K562 (cell line): Measurements from ENCODE around the gene ANO2. TPM values are rescaled to one million over a fixed set of nuclear protein-coding genes. Genes with fewer than 3 reads are reported as not detected.

Experiments used
- ATAC-seq: fragments of 200-7000 bp; cut with Tn5 transposase; 3 replicates; pipeline ENCODE4 v1.9.1; 2020; ENCODE audit warnings: moderate library complexity
- BruUV-seq: library from RNA; stranded (reverse); fragments of 400-500 nt; replicated peaks from 2 replicates; lab custom pipeline; 2021; lab: Mats Ljungman, UMichigan
- CTCF ChIA-PET: fragments of 300-600 bp; formaldehyde crosslinking; extraction: SDS; loops from one replicate; lab custom pipeline; 2021; ENCODE audit warnings: low intra/inter-chr PET ratio; lab: Yijun Ruan, JAX
- POLR2A ChIA-PET: fragments of 300-600, 350-650 bp; sonication (Branson Sonifier 250); formaldehyde crosslinking; extraction: SDS; loops from one replicate; lab custom pipeline; 2021; ENCODE audit warnings: antibody characterized with exemption, inconsistent platforms; lab: Yijun Ruan, JAX
- DNase-seq, 4 experiments: peaks; one replicate each; pipeline versions ENCODE4 v3.0.0 to v3.0.0-alpha.2; 2011 to 2018; ENCODE audit warnings: low spot score in 3 of 4, mixed read lengths in 3 of 4; ENCODE audit errors: extremely low read depth in 1 of 4
- FAIRE-seq: peaks from 2 replicates; lab custom pipeline; 2011; peaks lifted over from hg19 to GRCh38; lab: Jason Lieb, UNC
- H2AFZ ChIP-seq: 2 replicates; pipeline ENCODE4 v1.6.0; 2011; ENCODE audit warnings: low read depth, low read length, control low read depth, inconsistent platforms
- H3K27ac ChIP-seq: fragments of 200-600 bp; 3 replicates; pipeline ENCODE4 v1.8.0; 2011; ENCODE audit warnings: low read depth, mild to moderate bottlenecking, control low read depth, inconsistent platforms, low read length, moderate library complexity, mixed read lengths; ENCODE audit errors: extremely low read depth
- H3K27me3 ChIP-seq, 2 experiments: fragments of 300-600 bp in 1 of 2; 2 replicates in 1 of 2; 3 replicates in 1 of 2; pipeline versions ENCODE4 v1.6.0 to v1.8.0; 2011; ENCODE audit warnings: inconsistent platforms in 2 of 2, low read length in 2 of 2, mild to moderate bottlenecking in 1 of 2, mixed read lengths in 1 of 2, moderate library complexity in 1 of 2; ENCODE audit not compliant: control insufficient read depth in 2 of 2, insufficient read depth in 2 of 2
- H3K36me3 ChIP-seq: fragments of 300-600 bp; 3 replicates; pipeline ENCODE4 v1.8.0; 2011; ENCODE audit warnings: mild to moderate bottlenecking, low read length, inconsistent platforms; ENCODE audit not compliant: control insufficient read depth, insufficient read depth
- H3K4me1 ChIP-seq, 2 experiments: fragments of 200-600 bp in 1 of 2; replicated peaks in 1 of 2; 2 replicates in 1 of 2; 3 replicates in 1 of 2; pipeline versions ENCODE4 v1.5.1 to v1.8.0; 2011; ENCODE audit warnings: inconsistent platforms in 2 of 2, low read length in 2 of 2, mild to moderate bottlenecking in 1 of 2, mixed read lengths in 1 of 2, moderate library complexity in 1 of 2; ENCODE audit not compliant: control insufficient read depth in 2 of 2, insufficient read depth in 2 of 2
- H3K4me2 ChIP-seq: 2 replicates; pipeline ENCODE4 v1.6.1; 2011; ENCODE audit warnings: low read length, control low read depth, inconsistent platforms, mixed read lengths; ENCODE audit not compliant: insufficient read depth
- H3K4me3 ChIP-seq: fragments of 200-600 bp; sonication (generic), shearing (Covaris generic); 2 replicates; pipeline ENCODE4 v1.5.1; 2016; ENCODE audit warnings: control low read depth, inconsistent platforms
- H3K79me2 ChIP-seq: fragments of 200-600 bp; 3 replicates; pipeline ENCODE4 v1.8.0; 2011; ENCODE audit warnings: low read length, inconsistent platforms; ENCODE audit not compliant: control insufficient read depth, insufficient read depth
- H3K9ac ChIP-seq, 2 experiments: 2 replicates each; pipeline versions ENCODE4 v1.6.0 to v1.6.1; 2011; ENCODE audit warnings: low read depth in 2 of 2, low read length in 2 of 2, control low read depth in 1 of 2, inconsistent platforms in 1 of 2, mild to moderate bottlenecking in 1 of 2, mixed read lengths in 1 of 2; ENCODE audit not compliant: insufficient read depth in 1 of 2
- H3K9me1 ChIP-seq: one replicate; pipeline ENCODE4 v1.6.0; 2011; ENCODE audit warnings: inconsistent platforms, mild to moderate bottlenecking, low read length, moderate library complexity; ENCODE audit not compliant: control insufficient read depth, insufficient read depth
- H3K9me3 ChIP-seq: replicated peaks from 2 replicates; pipeline ENCODE4 v1.5.1; 2011; ENCODE audit warnings: low read depth, low read length, inconsistent platforms; ENCODE audit not compliant: control insufficient read depth, insufficient read depth
- H4K20me1 ChIP-seq: replicated peaks from 2 replicates; pipeline ENCODE4 v1.6.1; 2011; ENCODE audit warnings: low read length, inconsistent platforms, mixed read lengths; ENCODE audit not compliant: control insufficient read depth, insufficient read depth
- BACH1 ChIP-seq: fragments of 200-800 bp; sonication (Bioruptor generic); IDR thresholded peaks from 2 replicates; pipeline ENCODE4 v1.6.1; 2016; ENCODE audit warnings: missing genetic modification characterization, missing compliant biosample characterization
- EHMT2 ChIP-seq: fragments of 450-650 bp; IDR thresholded peaks from 2 replicates; pipeline ENCODE4 v1.6.1; 2018; ENCODE audit warnings: antibody characterized with exemption
- ERF ChIP-seq: fragments of 450-650 bp; formaldehyde crosslinking; IDR thresholded peaks from 2 replicates; pipeline ENCODE4 v1.4.0; 2020; ENCODE audit warnings: mild to moderate bottlenecking, mixed read lengths
- FOXJ2 ChIP-seq: fragments of 200-800 bp; sonication (Bioruptor generic); IDR thresholded peaks from 2 replicates; pipeline ENCODE4 v1.6.1; 2016; ENCODE audit warnings: missing genetic modification characterization, missing compliant biosample characterization
- NCOR1 ChIP-seq: fragments of 450-650 bp; IDR thresholded peaks from 2 replicates; pipeline ENCODE4 v1.6.1; 2016; ENCODE audit warnings: mild to moderate bottlenecking, moderate library complexity
- SMAD1 ChIP-seq: fragments of 150-350 bp; IDR thresholded peaks from 2 replicates; pipeline ENCODE4 v1.6.1; 2014; ENCODE audit warnings: low read length, low read depth; ENCODE audit not compliant: partially characterized antibody
- SMARCA4 ChIP-seq: fragments of 450-650 bp; IDR thresholded peaks from 2 replicates; pipeline ENCODE4 v1.6.1; 2016
- SRF ChIP-seq, 2 experiments: fragments of 250-450, 450-650 bp in 1 of 2; sonication (Bioruptor Pico) in 1 of 2; sonication (generic) in 1 of 2; formaldehyde crosslinking; IDR thresholded peaks; 2 replicates each; pipeline versions ENCODE4 v1.5.0 to v1.5.1; 2020 to 2022; ENCODE audit warnings: mild to moderate bottlenecking in 1 of 2, missing genetic modification reagents in 1 of 2
- TEAD2 ChIP-seq: fragments of 450-650 bp; IDR thresholded peaks from 2 replicates; pipeline ENCODE4 v1.6.1; 2016; ENCODE audit warnings: missing genetic modification characterization, control low read depth, missing compliant biosample characterization
- ZNF445 ChIP-seq: fragments of 250-450 bp; sonication (Bioruptor Pico); IDR thresholded peaks from 2 replicates; pipeline ENCODE4 v1.4.0; 2020; ENCODE audit warnings: low read depth, mild to moderate bottlenecking, moderate library complexity
- ZNF766 ChIP-seq: fragments of 200-800 bp; sonication (Bioruptor generic); conservative IDR thresholded peaks from 2 replicates; pipeline ENCODE4 v1.6.1; 2016; ENCODE audit warnings: missing genetic modification characterization, missing compliant biosample characterization
- WGBS: fragments of 100-300 bp; shearing (Covaris generic); methylation state at CpG from one replicate; pipeline ENCODE4 v1.1.6; 2016; ENCODE audit warnings: low coverage, mixed read lengths; ENCODE audit not compliant: insufficient coverage; ENCODE audit errors: missing lambda C conversion rate; 5-methylcytosine and 5-hydroxymethylcytosine counted together
- in situ Hi-C: fragments of 300-500 bp; cut with MboI; formaldehyde crosslinking; loops from 4 replicates; pipeline ENCODE4 v1.15.0; 2018; ENCODE audit warnings: inconsistent platforms, mixed read lengths
- intact Hi-C: fragments of 100-400 bp; cut with micrococcal nuclease; formaldehyde crosslinking; loops from 2 replicates; pipeline ENCODE4 v1.14.2; 2022
- polyA plus RNA-seq, 8 experiments: library from polyadenylated mRNA; depleted of rRNA in 4 of 8; stranded (reverse) in 5 of 8; unstranded in 3 of 8; fragments of >200 nt; fragmentation: Nextera tagmentation in 2 of 8; fragmentation: Illumina TruSeq in 1 of 8; extraction: Ambion mirVana in 2 of 8; extraction: Trizol in 1 of 8; gene quantifications; 2 replicates each; pipeline versions ENCODE4 v1.2.1 to v1.2.3, GENCODE V29; 2011 to 2014; ENCODE audit warnings: inconsistent platforms in 1 of 8, missing spikeins in 1 of 8
- total RNA-seq, 7 experiments: library from RNA; depleted of rRNA in 6 of 7; stranded (reverse); fragments of >200 nt in 6 of 7; fragmentation: Illumina TruSeq in 2 of 7; extraction: Trizol in 2 of 7; gene quantifications; 2 replicates each; pipeline versions ENCODE4 v1.2.1 to v1.2.3, GENCODE V29; 2011 to 2021; ENCODE audit warnings: low replicate concordance in 1 of 7
- TF ChIP-seq, protein P1 (sequence below): fragments of 200-800 bp; sonication (Bioruptor generic); IDR thresholded peaks from 2 replicates; pipeline ENCODE4 v1.6.1; 2016; ENCODE audit warnings: missing genetic modification characterization, missing compliant biosample characterization
- TF ChIP-seq, protein P2 (sequence below), 3 experiments: IDR thresholded peaks in 2 of 3; conservative IDR thresholded peaks in 1 of 3; 2 replicates each; pipeline ENCODE4 v1.5.1; 2011 to 2012; ENCODE audit warnings: low read length in 3 of 3, mild to moderate bottlenecking in 3 of 3, control low read depth in 2 of 3, improper control_type of control experiment in 1 of 3, inconsistent platforms in 1 of 3, low read depth in 1 of 3, mixed read lengths in 1 of 3, moderate library complexity in 1 of 3; ENCODE audit not compliant: insufficient read depth in 2 of 3
- TF ChIP-seq, protein P3 (sequence below): sonication (generic); formaldehyde crosslinking; IDR thresholded peaks from 2 replicates; pipeline ENCODE4 v1.9.0; 2022; ENCODE audit warnings: mild to moderate bottlenecking, missing genetic modification reagents

ANO2 gene
- total and polyA plus RNA-seq, 9 of the 15 experiments (the other 6 are each of a cell fraction or from before 2014, with no cell fraction given) = 0.64 TPM; not detected in 8

GRCh38 chr12:5873281-5873919 is 71.7 kb downstream of the ANO2 start (continued):
- TF ChIP-seq ZNF766 (CRISPR knock-in tag) = no peak

- Histone ChIP-seq H4K20me1 (no peaks in the 10 kb centered on the region), H3K4me1 (no peaks in the 10 kb centered on the region), H3K9me3 (no peaks in the 10 kb centered on the region), H3K4me3 (no peak overlapping the region), H3K79me2 (no peaks in the 10 kb centered on the region), H3K27me3 (peaks cover 0 to 5% of the 10 kb centered on the region in 2 experiments; a peak in 2 of 5 replicates), H3K36me3 (no peaks in the 10 kb centered on the region), H3K27ac (no peak overlapping the region), H3K9ac (no peak overlapping the region), H3K4me2 (no peak overlapping the region), H3K9me1 (no peaks in the 10 kb centered on the region), H2AFZ (no peak overlapping the region)
- WGBS = 3% methylated on average over 4 of the region's 4 CpGs
- FAIRE-seq = no peak
- CTCF ChIA-PET = no interaction called here
- peak; percentile 1 to 14 (median 10) for DNase-seq
- no TSS peak for BruUV-seq
- POLR2A ChIA-PET = no interaction called here
- ATAC-seq = peak; percentile 52; the same call in 1 of the 3 replicates
- in situ Hi-C loops = no loop called here
- intact Hi-C loops = no loop called here
- TF ChIP-seq BACH1 = no peak
- TF ChIP-seq, protein P1, sequence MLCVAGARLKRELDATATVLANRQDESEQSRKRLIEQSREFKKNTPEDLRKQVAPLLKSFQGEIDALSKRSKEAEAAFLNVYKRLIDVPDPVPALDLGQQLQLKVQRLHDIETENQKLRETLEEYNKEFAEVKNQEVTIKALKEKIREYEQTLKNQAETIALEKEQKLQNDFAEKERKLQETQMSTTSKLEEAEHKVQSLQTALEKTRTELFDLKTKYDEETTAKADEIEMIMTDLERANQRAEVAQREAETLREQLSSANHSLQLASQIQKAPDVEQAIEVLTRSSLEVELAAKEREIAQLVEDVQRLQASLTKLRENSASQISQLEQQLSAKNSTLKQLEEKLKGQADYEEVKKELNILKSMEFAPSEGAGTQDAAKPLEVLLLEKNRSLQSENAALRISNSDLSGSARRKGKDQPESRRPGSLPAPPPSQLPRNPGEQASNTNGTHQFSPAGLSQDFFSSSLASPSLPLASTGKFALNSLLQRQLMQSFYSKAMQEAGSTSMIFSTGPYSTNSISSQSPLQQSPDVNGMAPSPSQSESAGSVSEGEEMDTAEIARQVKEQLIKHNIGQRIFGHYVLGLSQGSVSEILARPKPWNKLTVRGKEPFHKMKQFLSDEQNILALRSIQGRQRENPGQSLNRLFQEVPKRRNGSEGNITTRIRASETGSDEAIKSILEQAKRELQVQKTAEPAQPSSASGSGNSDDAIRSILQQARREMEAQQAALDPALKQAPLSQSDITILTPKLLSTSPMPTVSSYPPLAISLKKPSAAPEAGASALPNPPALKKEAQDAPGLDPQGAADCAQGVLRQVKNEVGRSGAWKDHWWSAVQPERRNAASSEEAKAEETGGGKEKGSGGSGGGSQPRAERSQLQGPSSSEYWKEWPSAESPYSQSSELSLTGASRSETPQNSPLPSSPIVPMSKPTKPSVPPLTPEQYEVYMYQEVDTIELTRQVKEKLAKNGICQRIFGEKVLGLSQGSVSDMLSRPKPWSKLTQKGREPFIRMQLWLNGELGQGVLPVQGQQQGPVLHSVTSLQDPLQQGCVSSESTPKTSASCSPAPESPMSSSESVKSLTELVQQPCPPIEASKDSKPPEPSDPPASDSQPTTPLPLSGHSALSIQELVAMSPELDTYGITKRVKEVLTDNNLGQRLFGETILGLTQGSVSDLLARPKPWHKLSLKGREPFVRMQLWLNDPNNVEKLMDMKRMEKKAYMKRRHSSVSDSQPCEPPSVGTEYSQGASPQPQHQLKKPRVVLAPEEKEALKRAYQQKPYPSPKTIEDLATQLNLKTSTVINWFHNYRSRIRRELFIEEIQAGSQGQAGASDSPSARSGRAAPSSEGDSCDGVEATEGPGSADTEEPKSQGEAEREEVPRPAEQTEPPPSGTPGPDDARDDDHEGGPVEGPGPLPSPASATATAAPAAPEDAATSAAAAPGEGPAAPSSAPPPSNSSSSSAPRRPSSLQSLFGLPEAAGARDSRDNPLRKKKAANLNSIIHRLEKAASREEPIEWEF (CRISPR knock-in tag) = no peak
- no peak for TF ChIP-seq SMAD1
- no peak for TF ChIP-seq NCOR1
- TF ChIP-seq ZNF766 (CRISPR knock-in tag) = no peak
- TF ChIP-seq ZNF445 (CRISPR knock-in tag) = no peak
- no peak for TF ChIP-seq TEAD2 (tag)
- no peak for TF ChIP-seq FOXJ2 (tag)
- no peak for TF ChIP-seq SRF (CRISPR knock-in tag; IDR thresholded peaks at IDR 0.05)
- TF ChIP-seq ERF (CRISPR knock-in tag) = no peak
- TF ChIP-seq, protein P2, sequence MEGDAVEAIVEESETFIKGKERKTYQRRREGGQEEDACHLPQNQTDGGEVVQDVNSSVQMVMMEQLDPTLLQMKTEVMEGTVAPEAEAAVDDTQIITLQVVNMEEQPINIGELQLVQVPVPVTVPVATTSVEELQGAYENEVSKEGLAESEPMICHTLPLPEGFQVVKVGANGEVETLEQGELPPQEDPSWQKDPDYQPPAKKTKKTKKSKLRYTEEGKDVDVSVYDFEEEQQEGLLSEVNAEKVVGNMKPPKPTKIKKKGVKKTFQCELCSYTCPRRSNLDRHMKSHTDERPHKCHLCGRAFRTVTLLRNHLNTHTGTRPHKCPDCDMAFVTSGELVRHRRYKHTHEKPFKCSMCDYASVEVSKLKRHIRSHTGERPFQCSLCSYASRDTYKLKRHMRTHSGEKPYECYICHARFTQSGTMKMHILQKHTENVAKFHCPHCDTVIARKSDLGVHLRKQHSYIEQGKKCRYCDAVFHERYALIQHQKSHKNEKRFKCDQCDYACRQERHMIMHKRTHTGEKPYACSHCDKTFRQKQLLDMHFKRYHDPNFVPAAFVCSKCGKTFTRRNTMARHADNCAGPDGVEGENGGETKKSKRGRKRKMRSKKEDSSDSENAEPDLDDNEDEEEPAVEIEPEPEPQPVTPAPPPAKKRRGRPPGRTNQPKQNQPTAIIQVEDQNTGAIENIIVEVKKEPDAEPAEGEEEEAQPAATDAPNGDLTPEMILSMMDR (IDR thresholded peaks at IDR 0.05 in 2 of 3, conservative IDR thresholded peaks at IDR 0.05 in 1 of 3; ENCODE audit: insufficient read depth in 2 of 3, low read depth in 1 of 3, low read length in 3 of 3) = peak; percentile 30 to 35 (median 31); a peak in 4 of 6 replicates
- TF ChIP-seq, protein P3, sequence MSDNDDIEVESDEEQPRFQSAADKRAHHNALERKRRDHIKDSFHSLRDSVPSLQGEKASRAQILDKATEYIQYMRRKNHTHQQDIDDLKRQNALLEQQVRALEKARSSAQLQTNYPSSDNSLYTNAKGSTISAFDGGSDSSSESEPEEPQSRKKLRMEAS (CRISPR knock-in tag) = no peak
- no peak for TF ChIP-seq EHMT2
- no peak for TF ChIP-seq SMARCA4
Measured at GRCh38 chr12:5872745-5873144, 72.3 kb downstream of the ANO2 start.
